T-helper 1 cell treated with Interleukin-12 subunit alpha and Interleukin-12 subunit beta and Interleukin-4 antibody, amounts not matched to agents 30 ng/mL and 1 ng/mL, for 36 hours (primary cell): ENCODE results near the gene HILPDA. TPM values are rescaled to one million over a fixed set of nuclear protein-coding genes. Genes with fewer than 3 reads are reported as not detected.
"Not testable (repeated sequence)": the region's sequence is repeated elsewhere in the genome, so short reads cannot be mapped to it uniquely, and the experiment has no call there.

Experiments
- intact Hi-C: fragments of 100-400 bp; cut with micrococcal nuclease; formaldehyde crosslinking; loops from one replicate; pipeline ENCODE4 v1.15.1; 2024
- total RNA-seq: library from RNA; stranded (reverse); gene quantifications from 2 replicates; pipeline ENCODE4 v1.2.3, GENCODE V29; 2022

HILPDA gene
- total RNA-seq, 1 donor from 2014 or later = 8.1 TPM

GRCh38 chr7:128458956-128459355 is 3.3 kb downstream of the HILPDA start:
- intact Hi-C loops = loop anchor here (1.0 to 10.0 kb wide), 9 partner anchors 17 to 1596 kb away; partner anchors contain the start of genes METTL2B, RBM28, ZC3HC1 and ZNF800

- intact Hi-C loops = loop anchor here (1.0 to 10.0 kb wide), 9 partner anchors 17 to 1595 kb away; partner anchors contain the start of genes METTL2B, RBM28, ZC3HC1 and ZNF800
These were observed 3.8 kb downstream of the HILPDA start for GRCh38 chr7:128459394-128459878.

GRCh38 chr7:128462460-128462859 is 6.8 kb downstream of the HILPDA start:
- intact Hi-C loops = no loop called here

- intact Hi-C loops = not testable (repeated sequence)
These were observed 7.7 kb downstream of the HILPDA start for GRCh38 chr7:128463345-128463744.

- intact Hi-C loops = not testable (repeated sequence)
These were observed 8.3 kb downstream of the HILPDA start for GRCh38 chr7:128463933-128464332.

GRCh38 chr7:128466871-128467270 is 11.2 kb downstream of the HILPDA start:
- intact Hi-C loops = not testable (repeated sequence)

- intact Hi-C loops = loop anchor here (1.0 to 2.0 kb wide), 11 partner anchors 17 to 579 kb away; partner anchors contain the start of genes ATP6V1F, CALU, CCDC136 and HILPDA
These were observed 21.0 kb downstream of the HILPDA start, which contains the start of gene METTL2B for GRCh38 chr7:128476402-128477335. TSS of gene METTL2B (plus strand) at chr7:128476748. CDS start at chr7:128476766, 18 bp downstream.

GRCh38 chr7:128477336-128477690 is 21.6 kb downstream of the HILPDA start:
- intact Hi-C loops = loop anchor here (2.0 kb wide), 2 partner anchors 313 to 405 kb away; partner anchors contain the start of gene CCDC136

GRCh38 chr7:128479082-128479481 is 23.4 kb downstream of the HILPDA start:
- intact Hi-C loops = not testable (repeated sequence)

GRCh38 chr7:128488134-128488533 is 32.5 kb downstream of the HILPDA start:
- intact Hi-C loops = not testable (repeated sequence)

- intact Hi-C loops = no loop called here
These were observed 41.7 kb downstream of the HILPDA start for GRCh38 chr7:128497405-128497804.

- intact Hi-C loops = not testable (repeated sequence)
These were observed 49.7 kb downstream of the HILPDA start for GRCh38 chr7:128505416-128505815.

- intact Hi-C loops = not testable (repeated sequence)
These were observed 51.1 kb downstream of the HILPDA start for GRCh38 chr7:128506819-128507218.

- intact Hi-C loops = not testable (repeated sequence)
These were observed 51.8 kb downstream of the HILPDA start for GRCh38 chr7:128507321-128507993.

Other genes starting within 250 kb of the HILPDA start
- not detected in 2 replicates for gene LEP, start 214.6 kb upstream of the HILPDA start, total RNA-seq
- gene RBM28, start 112.0 kb upstream of the HILPDA start, total RNA-seq = 43.8 and 46.3 TPM in 2 replicates
- gene PRRT4, start 94.2 kb upstream of the HILPDA start, total RNA-seq = not detected in 2 replicates
- gene IMPDH1, start 45.9 kb upstream of the HILPDA start, total RNA-seq = 63.2 and 66.6 TPM in 2 replicates
- gene METTL2B, start 20.9 kb downstream of the HILPDA start, total RNA-seq = 36.6 and 39.6 TPM in 2 replicates
- gene GARIN1A, start 216.4 kb downstream of the HILPDA start, total RNA-seq = 1.5 and 3.4 TPM in 2 replicates